T-helper 2 cell treated with Interferon-gamma antibody and Interleukin-4, amounts not matched to agents 5 μg/mL and 100 μg/mL, for 36 hours (primary cell): Measurements from ENCODE around the gene KDM4E.
"Not testable (repeated sequence)": the region's sequence is repeated elsewhere in the genome, so short reads cannot be mapped to it uniquely, and the experiment has no call there.

Source experiments
- DNase-seq: peaks from one replicate; pipeline ENCODE4 v3.0.0; 2021; ENCODE audit warnings: low spot score
- H3K27ac Mint-ChIP-seq: one replicate; pipeline ENCODE4 v1.8.0; 2021; ENCODE audit warnings: mild to moderate bottlenecking, mixed read lengths
- H3K27me3 Mint-ChIP-seq: one replicate; pipeline ENCODE4 v1.8.0; 2021; ENCODE audit warnings: low read depth, mixed read lengths
- H3K36me3 Mint-ChIP-seq: one replicate; pipeline ENCODE4 v1.8.0; 2021; ENCODE audit warnings: low read depth, mixed read lengths
- H3K4me1 Mint-ChIP-seq: one replicate; pipeline ENCODE4 v1.8.0; 2021; ENCODE audit warnings: low read depth, mixed read lengths
- H3K4me3 Mint-ChIP-seq: one replicate; pipeline ENCODE4 v1.8.0; 2022; ENCODE audit warnings: mild to moderate bottlenecking, moderate library complexity, mixed read lengths
- H3K9me3 Mint-ChIP-seq: one replicate; pipeline ENCODE4 v1.8.0; 2021; ENCODE audit warnings: mixed read lengths

Gene KDM4E

DNA sequence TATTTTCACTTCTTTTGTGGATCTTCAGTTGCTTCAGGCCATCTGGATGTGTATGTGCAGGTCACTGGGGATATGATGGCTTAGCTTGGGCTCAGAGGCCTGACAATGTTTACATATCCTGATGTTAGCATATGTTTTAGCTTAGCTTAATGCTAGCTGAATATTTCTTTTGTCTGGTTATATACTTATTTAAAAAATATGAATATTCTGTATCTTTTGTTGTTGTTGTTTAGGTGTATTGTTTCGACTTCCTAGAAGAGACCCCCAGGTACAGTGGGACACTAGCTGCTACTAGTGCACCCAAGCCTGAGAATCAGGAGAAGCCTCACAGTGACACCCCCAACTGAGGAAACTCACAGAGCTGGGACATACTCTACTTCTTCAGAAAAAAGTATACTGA, at the start of gene KDM4E:
Gene KDM4E (plus strand): TSS at position 301 of the 400 bp plus-strand sequence. CDS start 300 bp downstream, outside the sequence.
- Mint-ChIP-seq H3K4me1 (no peaks in the 10 kb centered on the region), H3K9me3 (no peaks in the 10 kb centered on the region), H3K36me3 (no peaks in the 10 kb centered on the region), H3K27ac (no peak within 1 kb of the TSS), H3K27me3 (no peaks in the 10 kb centered on the region), H3K4me3 (no peak within 1 kb of the TSS)
- no peak for DNase-seq

DNA sequence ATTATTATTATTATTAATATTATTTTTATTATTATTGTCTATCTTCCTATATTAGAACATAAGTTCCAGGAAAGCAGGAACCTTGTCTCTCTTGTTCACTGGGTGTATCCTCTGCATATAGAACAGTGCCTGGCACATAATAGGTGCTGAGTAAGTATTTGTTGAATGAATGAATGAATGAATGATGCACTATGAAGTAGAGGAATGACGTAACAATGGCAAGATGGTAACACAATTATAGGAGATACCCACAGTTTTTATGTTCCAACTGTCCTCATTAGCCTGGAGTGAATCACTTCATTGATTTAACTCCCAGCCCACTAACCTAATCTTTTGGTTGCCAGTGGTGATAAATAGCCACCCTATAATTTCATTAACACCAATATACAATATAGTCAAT, 49.5 kb upstream of the KDM4E start:
- Mint-ChIP-seq H3K9me3 (peaks cover 8% of the 10 kb centered on the region), H3K4me1 (peaks cover 26% of the 10 kb centered on the region), H3K27ac (no peak overlapping the region), H3K4me3 (no peak overlapping the region), H3K36me3 (peaks cover 16% of the 10 kb centered on the region), H3K27me3 (no peaks in the 10 kb centered on the region)
- DNase-seq = no peak

DNA sequence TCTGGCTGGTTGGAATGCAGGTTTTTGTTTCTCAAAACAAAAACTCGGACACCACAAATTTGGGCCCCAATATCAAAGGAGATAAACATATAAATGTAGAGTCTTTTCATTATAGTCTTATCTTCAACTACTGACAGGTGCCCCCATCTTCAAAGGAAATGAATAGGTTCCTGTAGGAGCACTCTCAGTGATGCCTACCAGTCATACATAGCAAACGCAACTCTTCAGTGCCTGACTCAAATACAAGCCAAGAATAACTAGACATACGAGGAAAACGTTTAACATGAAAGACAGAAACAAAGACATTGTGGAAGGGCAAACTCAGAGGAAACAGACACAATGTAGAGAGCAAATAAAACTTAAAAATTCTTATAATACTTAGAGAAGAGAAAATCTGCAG, 37.7 kb upstream of the KDM4E start:
- H3K27ac Mint-ChIP-seq = no peak overlapping the region
- H3K27me3 Mint-ChIP-seq = peaks cover 21% of the 10 kb centered on the region

DNA sequence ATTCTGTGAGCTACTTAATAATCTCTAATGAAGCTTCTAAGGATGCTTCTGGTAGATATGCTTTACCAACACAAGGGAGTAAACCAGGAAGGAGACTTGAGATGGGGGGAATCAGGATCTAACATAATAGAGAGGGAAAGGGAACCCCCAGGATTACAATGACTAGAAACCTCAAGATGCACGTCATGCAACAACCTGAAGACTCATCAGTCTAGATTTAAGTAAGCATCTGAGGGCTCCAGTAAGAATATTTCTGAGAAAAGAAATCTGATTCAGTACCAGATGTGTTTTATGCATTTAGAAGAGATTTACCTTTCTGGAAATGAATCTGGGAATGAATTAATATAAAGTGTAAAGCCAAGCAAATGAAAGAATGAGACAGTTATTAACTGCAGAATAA, 36.3 kb upstream of the KDM4E start:
- H3K4me3 Mint-ChIP-seq = no peak overlapping the region
- no peaks in the 10 kb centered on the region for H3K4me1 Mint-ChIP-seq
- no peaks in the 10 kb centered on the region for H3K9me3 Mint-ChIP-seq
- peaks cover 21% of the 10 kb centered on the region for H3K27me3 Mint-ChIP-seq
- no peak for DNase-seq
- no peaks in the 10 kb centered on the region for H3K36me3 Mint-ChIP-seq
- H3K27ac Mint-ChIP-seq = no peak overlapping the region

More for the DNA sequence above, 37.7 kb upstream of the KDM4E start:
- no peak for DNase-seq
- H3K9me3 Mint-ChIP-seq = no peaks in the 10 kb centered on the region
- no peak overlapping the region for H3K4me3 Mint-ChIP-seq
- no peaks in the 10 kb centered on the region for H3K36me3 Mint-ChIP-seq
- H3K4me1 Mint-ChIP-seq = no peaks in the 10 kb centered on the region

- peaks cover 15% of the 10 kb centered on the region for H3K27me3 Mint-ChIP-seq
- H3K4me1 Mint-ChIP-seq = no peaks in the 10 kb centered on the region
- H3K36me3 Mint-ChIP-seq = no peaks in the 10 kb centered on the region
- H3K27ac Mint-ChIP-seq = no peak overlapping the region
- H3K9me3 Mint-ChIP-seq = no peaks in the 10 kb centered on the region
- H3K4me3 Mint-ChIP-seq = no peak overlapping the region
- no peak for DNase-seq
These were observed 31.6 kb upstream of the KDM4E start for GRCh38 chr11:94993400-94993943.

DNA sequence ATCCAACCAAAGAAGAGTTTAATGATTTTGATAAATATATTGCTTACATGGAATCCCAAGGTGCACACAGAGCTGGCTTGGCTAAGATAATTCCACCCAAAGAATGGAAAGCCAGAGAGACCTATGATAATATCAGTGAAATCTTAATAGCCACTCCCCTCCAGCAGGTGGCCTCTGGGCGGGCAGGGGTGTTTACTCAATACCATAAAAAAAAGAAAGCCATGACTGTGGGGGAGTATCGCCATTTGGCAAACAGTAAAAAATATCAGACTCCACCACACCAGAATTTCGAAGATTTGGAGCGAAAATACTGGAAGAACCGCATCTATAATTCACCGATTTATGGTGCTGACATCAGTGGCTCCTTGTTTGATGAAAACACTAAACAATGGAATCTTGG, 27.6 kb upstream of the KDM4E start:
- Mint-ChIP-seq H3K4me3 (no peak overlapping the region), H3K9me3 (no peaks in the 10 kb centered on the region), H3K36me3 (no peaks in the 10 kb centered on the region), H3K27me3 (peaks cover 2% of the 10 kb centered on the region), H3K4me1 (no peaks in the 10 kb centered on the region), H3K27ac (no peak overlapping the region)
- DNase-seq = no peak

DNA sequence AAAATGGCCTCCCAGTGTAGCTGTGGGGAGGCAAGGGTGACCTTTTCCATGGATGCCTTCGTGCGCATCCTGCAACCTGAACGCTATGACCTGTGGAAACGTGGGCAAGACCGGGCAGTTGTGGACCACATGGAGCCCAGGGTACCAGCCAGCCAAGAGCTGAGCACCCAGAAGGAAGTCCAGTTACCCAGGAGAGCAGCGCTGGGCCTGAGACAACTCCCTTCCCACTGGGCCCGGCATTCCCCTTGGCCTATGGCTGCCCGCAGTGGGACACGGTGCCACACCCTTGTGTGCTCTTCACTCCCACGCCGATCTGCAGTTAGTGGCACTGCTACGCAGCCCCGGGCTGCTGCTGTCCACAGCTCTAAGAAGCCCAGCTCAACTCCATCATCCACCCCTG, 26.8 kb upstream of the KDM4E start:
- H3K9me3 Mint-ChIP-seq = no peaks in the 10 kb centered on the region
- H3K4me1 Mint-ChIP-seq = no peaks in the 10 kb centered on the region
- H3K36me3 Mint-ChIP-seq = no peaks in the 10 kb centered on the region
- DNase-seq = no peak
- H3K27ac Mint-ChIP-seq = no peak overlapping the region
- no peak overlapping the region for H3K4me3 Mint-ChIP-seq
- peaks cover 2% of the 10 kb centered on the region for H3K27me3 Mint-ChIP-seq

DNA sequence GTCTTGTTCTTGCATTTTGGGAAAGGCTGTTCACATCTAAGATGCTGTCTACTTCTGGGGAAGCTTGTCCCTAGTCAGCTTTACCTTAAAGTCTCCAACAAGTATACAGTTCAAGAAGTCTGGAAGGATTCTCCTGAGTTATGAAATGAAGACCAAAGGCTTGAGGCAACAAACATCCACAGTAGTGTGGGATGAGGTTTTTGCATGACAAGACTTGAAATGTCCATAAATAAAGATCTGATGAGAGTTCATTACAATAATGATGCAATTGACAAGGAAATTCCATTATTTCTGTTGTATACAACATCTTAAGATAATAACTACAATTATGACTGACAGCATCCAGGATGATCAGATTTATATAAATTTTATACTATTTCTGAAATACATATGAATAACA, 21.3 kb upstream of the KDM4E start:
- no peak overlapping the region for H3K27ac Mint-ChIP-seq
- no peaks in the 10 kb centered on the region for H3K9me3 Mint-ChIP-seq
- no peaks in the 10 kb centered on the region for H3K4me1 Mint-ChIP-seq
- peaks cover 25% of the 10 kb centered on the region for H3K27me3 Mint-ChIP-seq
- no peak for DNase-seq
- no peak overlapping the region for H3K4me3 Mint-ChIP-seq
- H3K36me3 Mint-ChIP-seq = no peaks in the 10 kb centered on the region

GRCh38 chr11:95005642-95006041, 19.4 kb upstream of the KDM4E start:
- H3K27me3 Mint-ChIP-seq = peaks cover 35% of the 10 kb centered on the region
- no peaks in the 10 kb centered on the region for H3K36me3 Mint-ChIP-seq
- DNase-seq = no peak
- no peak overlapping the region for H3K4me3 Mint-ChIP-seq
- no peak overlapping the region for H3K27ac Mint-ChIP-seq
- H3K9me3 Mint-ChIP-seq = no peaks in the 10 kb centered on the region
- H3K4me1 Mint-ChIP-seq = no peaks in the 10 kb centered on the region

DNA sequence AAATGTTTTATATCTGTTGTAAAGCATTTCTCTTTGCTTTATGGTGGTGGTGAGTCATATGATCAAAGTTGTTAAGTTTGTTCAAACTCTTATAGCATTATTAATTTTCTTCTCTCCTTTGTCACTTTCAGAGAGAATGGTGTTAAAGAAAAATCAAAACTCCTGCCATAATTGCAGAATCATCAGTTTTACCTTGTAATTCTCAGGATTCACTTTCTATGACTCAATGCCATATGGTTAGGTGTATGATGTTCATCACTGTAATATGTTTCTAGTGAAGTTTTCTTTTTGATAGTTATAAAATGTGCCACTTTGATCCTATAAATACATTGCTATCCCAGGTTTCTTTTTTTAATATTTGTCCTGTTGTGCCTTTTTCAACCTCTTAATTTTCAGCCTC, 13.7 kb upstream of the KDM4E start:
- Mint-ChIP-seq H3K27ac (no peak overlapping the region), H3K27me3 (peaks cover 27% of the 10 kb centered on the region), H3K9me3 (no peaks in the 10 kb centered on the region), H3K4me1 (no peaks in the 10 kb centered on the region), H3K36me3 (no peaks in the 10 kb centered on the region), H3K4me3 (no peak overlapping the region)
- DNase-seq = no peak

- Mint-ChIP-seq H3K36me3 (no peaks in the 10 kb centered on the region), H3K4me3 (no peak overlapping the region), H3K4me1 (no peaks in the 10 kb centered on the region), H3K27ac (no peak overlapping the region), H3K27me3 (peaks cover 14% of the 10 kb centered on the region), H3K9me3 (no peaks in the 10 kb centered on the region)
- no peak for DNase-seq
These were observed 10.8 kb upstream of the KDM4E start for GRCh38 chr11:95014184-95014821.

GRCh38 chr11:95016139-95016538, 8.9 kb upstream of the KDM4E start:
- Mint-ChIP-seq H3K4me3 (no peak overlapping the region), H3K4me1 (no peaks in the 10 kb centered on the region), H3K27ac (no peak overlapping the region), H3K9me3 (no peaks in the 10 kb centered on the region), H3K27me3 (peaks cover 3% of the 10 kb centered on the region), H3K36me3 (no peaks in the 10 kb centered on the region)
- DNase-seq = no peak

GRCh38 chr11:95021468-95021867, 3.6 kb upstream of the KDM4E start:
- not testable (repeated sequence) for H3K9me3 Mint-ChIP-seq, H3K27me3 Mint-ChIP-seq, H3K4me1 Mint-ChIP-seq, H3K27ac Mint-ChIP-seq, H3K4me3 Mint-ChIP-seq, H3K36me3 Mint-ChIP-seq, DNase-seq

DNA sequence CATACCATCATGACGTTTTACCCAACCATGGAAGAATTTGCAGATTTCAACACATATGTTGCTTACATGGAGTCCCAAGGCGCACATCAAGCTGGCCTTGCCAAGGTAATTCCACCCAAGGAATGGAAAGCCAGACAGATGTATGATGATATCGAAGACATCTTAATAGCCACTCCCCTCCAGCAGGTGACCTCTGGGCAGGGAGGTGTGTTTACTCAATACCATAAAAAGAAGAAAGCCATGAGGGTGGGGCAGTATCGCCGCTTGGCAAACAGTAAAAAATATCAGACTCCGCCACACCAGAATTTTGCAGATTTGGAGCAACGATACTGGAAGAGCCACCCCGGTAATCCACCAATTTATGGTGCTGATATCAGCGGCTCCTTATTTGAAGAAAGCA, 536 bp downstream of the KDM4E start:
- H3K4me1 Mint-ChIP-seq, H3K36me3 Mint-ChIP-seq, H3K9me3 Mint-ChIP-seq: not testable (repeated sequence)

DNA sequence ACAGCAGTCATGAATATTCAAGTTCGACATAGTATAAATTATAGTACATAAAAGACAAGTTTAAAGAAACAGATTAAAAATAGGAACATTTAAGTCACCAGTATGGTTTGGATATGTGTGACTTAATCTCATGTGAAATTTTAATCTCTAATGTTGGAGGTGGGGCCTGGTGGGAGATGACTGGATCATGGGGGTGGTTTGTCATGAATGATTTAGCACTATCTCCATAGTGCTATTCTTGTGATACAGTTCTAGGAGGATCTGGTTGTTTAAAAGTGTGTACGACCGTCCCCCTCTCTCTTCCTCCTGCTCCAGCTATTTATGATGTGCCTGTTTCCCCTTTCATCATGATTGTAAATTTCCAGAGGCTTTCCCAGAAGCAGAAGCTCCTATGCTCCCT, 3.3 kb downstream of the KDM4E start:
- H3K4me3 Mint-ChIP-seq = no peak overlapping the region

More for the DNA sequence above, 536 bp downstream of the KDM4E start:
- not testable (repeated sequence) for H3K27me3 Mint-ChIP-seq, H3K4me3 Mint-ChIP-seq, H3K27ac Mint-ChIP-seq, DNase-seq

More for the DNA sequence above, 3.3 kb downstream of the KDM4E start:
- no peaks in the 10 kb centered on the region for H3K9me3 Mint-ChIP-seq
- H3K27ac Mint-ChIP-seq = no peak overlapping the region
- no peak for DNase-seq
- no peaks in the 10 kb centered on the region for H3K4me1 Mint-ChIP-seq
- no peaks in the 10 kb centered on the region for H3K36me3 Mint-ChIP-seq
- H3K27me3 Mint-ChIP-seq = peaks cover 5% of the 10 kb centered on the region
